Smooth muscle cell (in vitro differentiated cells): Measurements from ENCODE around the gene FANCD2. TPM values are rescaled to one million over a fixed set of nuclear protein-coding genes. Genes with fewer than 3 reads are reported as not detected.

ENCODE experiments used
- DNase-seq: peaks from one replicate; lab custom pipeline; 2025; ENCODE audit not compliant: unreplicated experiment; lab: John Stamatoyannopoulos, UW
- H2AFZ ChIP-seq: fragments of 200-600 bp; sonication (generic); 2 replicates; pipeline ENCODE4 v1.6.0; 2016; ENCODE audit warnings: antibody characterized with exemption, low read depth, mild to moderate bottlenecking
- H3F3A ChIP-seq: fragments of 200-600 bp; sonication (generic); 2 replicates; pipeline ENCODE4 v1.6.0; 2017; ENCODE audit warnings: antibody characterized with exemption, low read depth
- H3K27ac ChIP-seq: fragments of 200-600 bp; sonication (generic); 2 replicates; pipeline ENCODE4 v1.5.1; 2016; ENCODE audit warnings: low read depth, mild to moderate bottlenecking
- H3K27me3 ChIP-seq: fragments of 200-600 bp; sonication (generic); 2 replicates; pipeline ENCODE4 v1.6.1; 2016; ENCODE audit warnings: low read depth, mild to moderate bottlenecking
- H3K36me3 ChIP-seq: fragments of 200-600 bp; sonication (generic); 2 replicates; pipeline ENCODE4 v1.5.1; 2016; ENCODE audit warnings: low read depth
- H3K4me1 ChIP-seq: fragments of 200-600 bp; sonication (generic); 2 replicates; pipeline ENCODE4 v1.5.1; 2016; ENCODE audit warnings: low read depth
- H3K4me2 ChIP-seq: fragments of 200-600 bp; sonication (generic); 2 replicates; pipeline ENCODE4 v1.6.0; 2016; ENCODE audit warnings: mild to moderate bottlenecking
- H3K4me3 ChIP-seq: fragments of 200-600 bp; sonication (generic); 2 replicates; pipeline ENCODE4 v1.5.1; 2016; ENCODE audit warnings: mild to moderate bottlenecking
- H3K79me2 ChIP-seq: fragments of 200-600 bp; sonication (generic); 2 replicates; pipeline ENCODE4 v1.6.0; 2016; ENCODE audit warnings: low read depth, mild to moderate bottlenecking
- H3K9ac ChIP-seq: fragments of 200-600 bp; sonication (generic); 2 replicates; pipeline ENCODE4 v1.6.0; 2016; ENCODE audit warnings: low read depth
- H3K9me3 ChIP-seq: fragments of 200-600 bp; sonication (generic); replicated peaks from 2 replicates; pipeline ENCODE4 v1.5.1; 2016; ENCODE audit warnings: low read depth
- H4K20me1 ChIP-seq: fragments of 200-600 bp; sonication (generic); 2 replicates; pipeline ENCODE4 v1.6.0; 2016; ENCODE audit warnings: low read depth
- WGBS: methylation state at CpG from one replicate; pipeline ENCODE4 v1.1.7; 2016; ENCODE audit warnings: low lambda C conversion rate; 5-methylcytosine and 5-hydroxymethylcytosine counted together
- polyA plus RNA-seq: library from polyadenylated mRNA; unstranded; fragments of >200 nt; fragmentation: Nextera tagmentation; extraction: Ambion mirVana; gene quantifications from 2 replicates; pipeline ENCODE4 v1.2.1, GENCODE V29; 2016
- total RNA-seq: library from RNA; depleted of rRNA; stranded (reverse); fragments of >200 nt; gene quantifications from 2 replicates; pipeline ENCODE4 v1.2.3, GENCODE V29; 2014
- TF ChIP-seq, protein P1 (sequence below): fragments of 200-600 bp; sonication (generic); IDR thresholded peaks from 2 replicates; pipeline ENCODE4 v1.5.1; 2017; ENCODE audit warnings: borderline replicate concordance, mild to moderate bottlenecking, antibody characterized with exemption; ENCODE audit not compliant: insufficient read depth, poor library complexity, severe bottlenecking

FANCD2 gene
- total and polyA plus RNA-seq, 2 experiments from 2014 or later = 4.4 to 7.6 TPM

DNA sequence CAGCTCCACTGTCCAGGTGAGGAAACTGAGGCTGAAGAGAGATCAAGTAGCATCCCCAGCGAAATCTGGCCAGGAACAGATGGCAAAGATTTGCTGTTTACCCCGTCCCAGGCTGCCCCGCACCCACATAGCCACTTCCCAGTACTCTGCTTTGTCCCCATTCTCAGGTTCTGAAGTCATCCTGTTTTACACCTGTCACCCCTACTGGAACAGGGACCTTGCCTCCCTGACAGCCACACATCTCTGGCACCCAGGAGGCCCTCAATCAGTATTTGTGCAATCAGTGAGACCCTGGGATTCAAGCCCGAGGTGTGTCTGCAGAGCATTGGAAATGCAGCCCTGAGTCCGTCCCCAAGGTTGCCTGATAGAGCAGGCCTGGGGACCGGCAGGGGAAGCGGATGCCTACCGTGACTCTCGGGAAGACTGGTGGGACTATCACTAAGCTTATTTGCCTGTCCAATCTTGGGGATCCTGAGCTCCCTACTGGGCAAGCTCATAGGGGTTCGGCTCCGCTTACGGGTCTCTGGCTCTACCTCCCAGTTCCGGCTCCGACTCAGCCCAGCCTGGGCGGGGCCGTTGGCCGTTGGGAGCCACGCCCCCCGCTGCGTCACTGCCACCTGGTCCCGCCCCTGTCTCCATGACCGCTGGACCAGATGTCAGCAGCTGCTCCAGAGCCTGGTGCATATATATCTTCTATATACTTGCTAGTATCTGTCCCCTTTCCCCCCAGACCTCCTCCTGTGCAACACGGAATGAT, 17.5 kb upstream of the FANCD2 start:
- H3K27me3 ChIP-seq = no peaks in the 10 kb centered on the region
- H3K4me2 ChIP-seq = peak overlapping the region; percentile 90
- H3K79me2 ChIP-seq = no peaks in the 10 kb centered on the region
- peaks cover 8% of the 10 kb centered on the region for H3K4me1 ChIP-seq
- no peaks in the 10 kb centered on the region for H3K9me3 ChIP-seq
- no peaks in the 10 kb centered on the region for H4K20me1 ChIP-seq
- H3F3A ChIP-seq = no peaks in the 10 kb centered on the region
- DNase-seq = peak; percentile 68
- H3K9ac ChIP-seq = peak overlapping the region; percentile 41
- WGBS = 8% methylated on average over 23 of the region's 23 CpGs
- H3K4me3 ChIP-seq = peak overlapping the region; percentile 70
- no peak overlapping the region for H3K27ac ChIP-seq
- no peaks in the 10 kb centered on the region for H3K36me3 ChIP-seq
- TF ChIP-seq, protein P1, sequence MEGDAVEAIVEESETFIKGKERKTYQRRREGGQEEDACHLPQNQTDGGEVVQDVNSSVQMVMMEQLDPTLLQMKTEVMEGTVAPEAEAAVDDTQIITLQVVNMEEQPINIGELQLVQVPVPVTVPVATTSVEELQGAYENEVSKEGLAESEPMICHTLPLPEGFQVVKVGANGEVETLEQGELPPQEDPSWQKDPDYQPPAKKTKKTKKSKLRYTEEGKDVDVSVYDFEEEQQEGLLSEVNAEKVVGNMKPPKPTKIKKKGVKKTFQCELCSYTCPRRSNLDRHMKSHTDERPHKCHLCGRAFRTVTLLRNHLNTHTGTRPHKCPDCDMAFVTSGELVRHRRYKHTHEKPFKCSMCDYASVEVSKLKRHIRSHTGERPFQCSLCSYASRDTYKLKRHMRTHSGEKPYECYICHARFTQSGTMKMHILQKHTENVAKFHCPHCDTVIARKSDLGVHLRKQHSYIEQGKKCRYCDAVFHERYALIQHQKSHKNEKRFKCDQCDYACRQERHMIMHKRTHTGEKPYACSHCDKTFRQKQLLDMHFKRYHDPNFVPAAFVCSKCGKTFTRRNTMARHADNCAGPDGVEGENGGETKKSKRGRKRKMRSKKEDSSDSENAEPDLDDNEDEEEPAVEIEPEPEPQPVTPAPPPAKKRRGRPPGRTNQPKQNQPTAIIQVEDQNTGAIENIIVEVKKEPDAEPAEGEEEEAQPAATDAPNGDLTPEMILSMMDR = no peak
- H2AFZ ChIP-seq = peak overlapping the region; percentile 70

DNA sequence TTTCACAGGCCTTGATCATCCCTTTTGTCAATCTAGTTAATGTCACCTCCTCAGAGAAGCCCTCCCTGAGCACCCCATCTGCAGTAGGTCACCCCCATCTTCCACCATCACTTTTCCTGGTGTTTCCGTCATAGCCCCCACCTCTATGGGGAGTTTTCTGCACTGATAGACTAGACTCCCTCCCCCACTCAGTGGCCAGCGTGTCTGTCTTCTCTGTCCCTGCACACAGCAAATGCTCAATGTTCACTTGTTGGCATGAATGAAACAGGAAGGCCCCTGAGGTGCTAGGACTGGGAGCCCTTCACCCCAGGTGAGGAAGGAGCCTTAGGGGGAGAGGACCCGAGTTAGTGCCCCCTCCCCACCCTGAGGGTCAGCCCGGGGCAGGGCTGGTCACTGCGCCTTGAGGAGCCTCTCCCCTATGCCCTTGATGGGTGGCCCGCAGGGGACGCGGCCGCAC, 15.8 kb upstream of the FANCD2 start:
- peak overlapping the region; percentile 70 for H3K9ac ChIP-seq
- peak overlapping the region; percentile 81 for H2AFZ ChIP-seq
- TF ChIP-seq, protein P1 = no peak
- H3K27ac ChIP-seq = no peak overlapping the region
- 12% methylated on average over 9 of the region's 9 CpGs for WGBS
- no peaks in the 10 kb centered on the region for H3K9me3 ChIP-seq
- H4K20me1 ChIP-seq = no peaks in the 10 kb centered on the region
- no peaks in the 10 kb centered on the region for H3K27me3 ChIP-seq
- H3K4me1 ChIP-seq = peaks cover 8% of the 10 kb centered on the region
- H3K4me3 ChIP-seq = peak overlapping the region; percentile 77
- DNase-seq = no peak
- no peaks in the 10 kb centered on the region for H3F3A ChIP-seq
- no peaks in the 10 kb centered on the region for H3K36me3 ChIP-seq
- no peaks in the 10 kb centered on the region for H3K79me2 ChIP-seq
- H3K4me2 ChIP-seq = peak overlapping the region; percentile 93

DNA sequence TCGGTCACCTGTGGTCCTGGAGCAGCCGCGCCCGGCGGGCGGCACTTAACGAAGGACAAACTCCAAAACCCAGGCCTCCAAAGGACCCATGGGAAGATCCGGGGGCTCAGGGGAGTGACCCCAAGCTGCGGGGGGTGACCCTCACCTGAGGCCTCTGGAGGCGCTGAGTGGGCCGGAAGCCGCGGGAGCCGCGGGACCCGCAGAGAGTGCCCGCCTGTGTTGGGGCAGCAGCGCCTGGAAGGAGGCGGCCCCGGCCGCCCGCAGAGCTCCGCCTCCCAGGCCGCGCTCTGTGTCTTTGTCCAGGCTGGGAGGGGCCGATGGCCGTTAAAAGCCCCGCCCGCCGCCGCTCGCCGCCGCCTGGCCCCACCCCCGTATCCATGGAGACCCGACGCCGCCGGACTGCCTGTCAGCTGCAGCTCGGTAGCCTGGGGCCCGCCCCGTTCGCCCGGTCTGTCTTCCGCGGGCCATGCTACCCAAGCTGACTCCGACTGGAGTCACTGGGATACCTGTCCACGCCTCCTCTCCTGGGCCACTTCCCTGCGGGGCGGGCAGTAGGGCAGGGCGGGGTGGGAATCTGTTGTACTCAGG, 15.3 kb upstream of the FANCD2 start:
- H3K4me3 ChIP-seq = peak overlapping the region; percentile 77
- H3K4me1 ChIP-seq = peaks cover 8% of the 10 kb centered on the region
- peaks cover 1% of the 10 kb centered on the region for H3F3A ChIP-seq
- peak; percentile 89 for DNase-seq
- under 1% methylated on average over 23 of the region's 51 CpGs for WGBS
- H4K20me1 ChIP-seq = no peaks in the 10 kb centered on the region
- no peaks in the 10 kb centered on the region for H3K36me3 ChIP-seq
- H3K79me2 ChIP-seq = no peaks in the 10 kb centered on the region
- H3K9ac ChIP-seq = peak overlapping the region; percentile 70
- peak overlapping the region; percentile 93 for H3K4me2 ChIP-seq
- TF ChIP-seq, protein P1 = no peak
- H3K9me3 ChIP-seq = no peaks in the 10 kb centered on the region
- no peaks in the 10 kb centered on the region for H3K27me3 ChIP-seq
- no peak overlapping the region for H3K27ac ChIP-seq
- H2AFZ ChIP-seq = peak overlapping the region; percentile 81
